Colonic mucosa (tissue), 4 donors: ENCODE measurements around the gene PACSIN1. TPM values are rescaled to one million over a fixed set of nuclear protein-coding genes. Genes with fewer than 3 reads are reported as not detected.

ENCODE experiments used
- DNase-seq: peaks from one replicate; pipeline ENCODE4 v3.0.0-alpha.2; 2020
- H3K27ac ChIP-seq: fragments of 200-600 bp; one replicate; pipeline ENCODE4 v1.8.0; 2021
- H3K27me3 ChIP-seq: fragments of 200-600 bp; one replicate; pipeline ENCODE4 v1.8.0; 2021
- H3K36me3 ChIP-seq: fragments of 200-600 bp; one replicate; pipeline ENCODE4 v1.8.0; 2021
- H3K4me1 ChIP-seq: fragments of 200-600 bp; one replicate; pipeline ENCODE4 v1.8.0; 2021; ENCODE audit warnings: mild to moderate bottlenecking
- H3K4me3 ChIP-seq: fragments of 200-600 bp; one replicate; pipeline ENCODE4 v1.8.0; 2021
- H3K9ac ChIP-seq, 2 donors: one replicate each; pipeline ENCODE4 v1.7.0; 2013; ENCODE audit warnings: control low read depth in 2 of 2, low read depth in 2 of 2, low read length in 2 of 2
- H3K9me3 ChIP-seq: fragments of 200-600 bp; one replicate; pipeline ENCODE4 v1.8.0; 2021
- CTCF ChIP-seq: fragments of 200-600 bp; IDR thresholded peaks from one replicate; pipeline ENCODE4 v1.8.0; 2022; ENCODE audit warnings: antibody characterized with exemption, mild to moderate bottlenecking
- intact Hi-C: fragments of 100-400 bp; cut with DNase I; formaldehyde crosslinking; loops from one replicate; pipeline ENCODE4 v1.14.1; 2022
- total RNA-seq, 2 donors: library from RNA; stranded (reverse); fragmentation: NEBNext Ultra II Directional in 1 of 2; extraction: Animal tissue kit (Norgen Biotek cat#: 25700) in 1 of 2; gene quantifications; one replicate each; pipeline ENCODE4 v1.2.1, GENCODE V29; 2021
- donor health status: healthy.
- donor health status: DM: no; HTN: no; CAD: no.
- donor health status: DM: no; HTN: no; CAD: no.

PACSIN1 gene
- total RNA-seq = under 1 TPM; 0.05 to 0.37 TPM

GRCh38 chr6:34465531-34466241 is at the start of gene PACSIN1:
Gene PACSIN1, plus strand, starts transcription at chr6:34466076. Its CDS starts 60,230 bp downstream, at chr6:34526306.
- no peaks in the 10 kb centered on the region for H3K9me3 ChIP-seq
- no peak within 1 kb of the TSS for H3K27ac ChIP-seq
- peak within 1 kb of the TSS; percentile 28 for H3K4me3 ChIP-seq
- no peak for DNase-seq
- peaks cover 3% of the 10 kb centered on the region for H3K4me1 ChIP-seq
- intact Hi-C loops = loop anchor here (10.0 kb wide), 1 partner anchor 139 kb away; no protein-coding TSS in a partner anchor
- no peak for TF ChIP-seq CTCF
- no peak within 1 kb of the TSS for H3K9ac ChIP-seq
- no peaks in the 10 kb centered on the region for H3K36me3 ChIP-seq
- peaks cover 18% of the 10 kb centered on the region for H3K27me3 ChIP-seq

- Histone ChIP-seq H3K27ac (no peak overlapping the region), H3K4me1 (peaks cover 6% of the 10 kb centered on the region), H3K4me3 (no peak overlapping the region), H3K36me3 (peaks cover 12% of the 10 kb centered on the region), H3K27me3 (no peaks in the 10 kb centered on the region), H3K9ac (no peak overlapping the region), H3K9me3 (no peaks in the 10 kb centered on the region)
- intact Hi-C loops = loop anchor here (2.0 to 10.0 kb wide), 2 partner anchors 220 to 252 kb away; no protein-coding TSS in a partner anchor
- no peak for DNase-seq
- TF ChIP-seq CTCF = no peak
Observed at GRCh38 chr6:34416877-34417371, 49.0 kb upstream of the PACSIN1 start.

GRCh38 chr6:34418367-34418766 is 47.5 kb upstream of the PACSIN1 start:
- intact Hi-C loops = loop anchor here (10.0 kb wide), 1 partner anchor 254 kb away; no protein-coding TSS in a partner anchor

GRCh38 chr6:34423254-34423653 is 42.6 kb upstream of the PACSIN1 start:
- no peak overlapping the region for H3K9ac ChIP-seq
- no peaks in the 10 kb centered on the region for H3K9me3 ChIP-seq
- no peak overlapping the region for H3K27ac ChIP-seq
- no peaks in the 10 kb centered on the region for H3K27me3 ChIP-seq
- intact Hi-C loops = no loop called here
- DNase-seq = no peak
- peaks cover 18% of the 10 kb centered on the region for H3K36me3 ChIP-seq
- H3K4me3 ChIP-seq = no peak overlapping the region
- no peaks in the 10 kb centered on the region for H3K4me1 ChIP-seq
- TF ChIP-seq CTCF = no peak

More at GRCh38 chr6:34418367-34418766, 47.5 kb upstream of the PACSIN1 start:
- TF ChIP-seq CTCF = no peak
- no peak overlapping the region for H3K27ac ChIP-seq
- H3K9me3 ChIP-seq = no peaks in the 10 kb centered on the region
- H3K27me3 ChIP-seq = no peaks in the 10 kb centered on the region
- no peak overlapping the region for H3K9ac ChIP-seq
- H3K36me3 ChIP-seq = peaks cover 13% of the 10 kb centered on the region
- H3K4me1 ChIP-seq = peaks cover 6% of the 10 kb centered on the region
- no peak for DNase-seq
- no peak overlapping the region for H3K4me3 ChIP-seq

GRCh38 chr6:34424200-34425131 is 41.4 kb upstream of the PACSIN1 start:
- Histone ChIP-seq H3K36me3 (peaks cover 18% of the 10 kb centered on the region), H3K27ac (no peak overlapping the region), H3K27me3 (no peaks in the 10 kb centered on the region), H3K9me3 (no peaks in the 10 kb centered on the region), H3K4me3 (peak overlapping the region; percentile 72), H3K9ac (peak overlapping the region; percentile 93), H3K4me1 (no peaks in the 10 kb centered on the region)
- TF ChIP-seq CTCF = no peak
- intact Hi-C loops = no loop called here
- DNase-seq = no peak
